Peyer's patch (tissue), 4 donors: ENCODE results near the gene CDON. TPM values are rescaled to one million over a fixed set of nuclear protein-coding genes. Genes with fewer than 3 reads are reported as not detected.
A peak's percentile ranks its signal among the peaks of the same experiment; 100 is the strongest.
"Not testable (repeated sequence)": the region's sequence is repeated elsewhere in the genome, so short reads cannot be mapped to it uniquely, and the experiment has no call there.

Experiments used
- DNase-seq, 3 donors: peaks; one replicate each; pipeline ENCODE4 v3.0.0-alpha.2; 2017 to 2019
- H3K27ac ChIP-seq, 4 donors: fragments of 200-600 bp; sonication (generic); one replicate each; pipeline ENCODE4 v1.5.1; 2016 to 2019
- H3K27me3 ChIP-seq, 2 donors: fragments of 200-600 bp; sonication (generic); one replicate each; pipeline ENCODE4 v1.5.1; 2019
- H3K36me3 ChIP-seq, 3 donors: fragments of 200-600 bp; sonication (generic); one replicate each; pipeline ENCODE4 v1.5.1; 2016 to 2019
- H3K4me1 ChIP-seq, 4 donors: fragments of 200-600 bp; sonication (generic); one replicate each; pipeline ENCODE4 v1.5.1; 2016 to 2019
- H3K4me3 ChIP-seq, 4 donors: fragments of 200-600 bp; sonication (generic); 1 replicate in 3 of 4; 2 replicates in 1 of 4; pipeline ENCODE4 v1.5.1; 2016 to 2019; ENCODE audit warnings: mild to moderate bottlenecking in 1 of 4
- H3K9me3 ChIP-seq, 4 donors: fragments of 200-600 bp; sonication (generic); one replicate each; pipeline ENCODE4 v1.5.1; 2016 to 2019; ENCODE audit warnings: mild to moderate bottlenecking in 1 of 4
- CTCF ChIP-seq, 6 experiments: fragments of 450-650 bp in 4 of 6; fragments of 200-600 bp in 2 of 6; sonication (generic) in 1 of 6; IDR thresholded peaks; one replicate each; pipeline ENCODE4 v1.5.1; 2017 to 2019; ENCODE audit warnings: antibody characterized with exemption in 6 of 6, mild to moderate bottlenecking in 3 of 6, moderate library complexity in 1 of 6
- POLR2A ChIP-seq, 2 donors: fragments of 450-650 bp; IDR thresholded peaks; one replicate each; pipeline ENCODE4 v1.5.1; 2017; ENCODE audit warnings: antibody characterized with exemption in 2 of 2, mild to moderate bottlenecking in 2 of 2, moderate library complexity in 2 of 2
- total RNA-seq, 4 donors: library from RNA; depleted of rRNA; stranded (reverse); fragments of >200 nt; gene quantifications; one replicate each; pipeline ENCODE4 v1.1.0, GENCODE V29; 2016

The CDON gene
- total RNA-seq, 4 donors from 2014 or later, result 1.9 to 8.0 (median 3.8) TPM

DNA sequence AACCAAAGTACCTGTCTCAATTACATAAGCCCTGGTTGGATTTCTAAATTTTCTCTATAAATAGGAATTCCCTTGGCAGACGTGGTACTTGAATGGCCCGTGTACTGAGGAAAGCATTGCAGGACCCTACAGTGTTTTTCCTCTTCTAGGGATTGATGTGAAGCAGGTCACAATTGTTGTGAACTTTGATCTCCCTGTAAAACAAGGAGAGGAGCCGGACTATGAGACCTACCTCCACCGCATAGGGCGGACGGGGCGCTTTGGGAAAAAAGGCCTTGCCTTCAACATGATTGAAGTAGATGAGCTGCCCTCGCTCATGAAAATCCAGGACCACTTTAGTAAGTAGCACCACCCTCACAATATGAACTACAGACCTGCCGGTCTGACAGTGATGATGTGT lies 141.6 kb downstream of the CDON start:
- no peak for DNase-seq
- Histone ChIP-seq H3K4me1 (peaks cover 0 to 17% (median 0%) of the 10 kb centered on the region in 4 donors), H3K36me3 (no peaks in the 10 kb centered on the region), H3K4me3 (no peak overlapping the region), H3K27me3 (no peaks in the 10 kb centered on the region), H3K9me3 (no peaks in the 10 kb centered on the region), H3K27ac (no peak overlapping the region)
- TF ChIP-seq CTCF (IDR thresholded peaks at IDR 0.05) (no peak), POLR2A (IDR thresholded peaks at IDR 0.05) (no peak)

DNA sequence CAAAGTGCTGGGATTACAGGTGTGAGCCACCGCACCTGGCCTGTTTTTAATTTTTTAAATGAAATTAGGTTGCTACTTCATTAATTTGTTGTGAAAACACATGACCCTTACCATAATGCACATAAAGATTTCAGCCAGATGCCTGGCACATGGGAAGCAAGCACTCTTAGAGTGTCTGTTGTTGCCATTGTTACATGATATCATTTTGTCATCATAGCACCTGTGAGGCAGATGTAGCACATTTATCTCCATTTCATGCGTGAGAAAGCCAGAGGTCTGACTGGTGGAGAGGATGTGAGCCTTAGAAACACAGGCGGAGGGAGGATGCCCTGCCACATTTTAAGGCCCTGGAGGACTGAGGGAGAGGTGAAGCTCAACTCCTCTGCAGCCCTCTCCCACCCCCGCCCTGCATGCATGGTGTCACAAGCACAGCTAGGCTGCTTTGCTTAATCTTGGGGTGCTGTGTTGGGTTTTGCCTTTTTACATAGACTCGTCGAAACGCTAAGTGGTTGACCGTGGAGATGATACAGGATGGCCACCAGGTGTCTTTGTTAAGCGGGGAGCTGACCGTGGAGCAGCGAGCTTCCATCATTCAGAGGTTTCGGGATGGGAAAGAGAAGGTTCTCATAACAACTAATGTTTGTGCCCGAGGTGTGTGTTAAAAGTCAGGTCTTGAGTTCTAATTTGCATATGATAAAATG lies 144.4 kb downstream of the CDON start:
- H3K36me3 ChIP-seq, result no peaks in the 10 kb centered on the region
- H3K27ac ChIP-seq, result no peak overlapping the region
- H3K9me3 ChIP-seq, result no peaks in the 10 kb centered on the region
- no peak for DNase-seq
- TF ChIP-seq POLR2A (IDR thresholded peaks at IDR 0.05) (no peak), CTCF (IDR thresholded peaks at IDR 0.05) (no peak)
- no peaks in the 10 kb centered on the region for H3K4me1 ChIP-seq
- H3K4me3 ChIP-seq, result no peak overlapping the region
- H3K27me3 ChIP-seq, result no peaks in the 10 kb centered on the region

DNA sequence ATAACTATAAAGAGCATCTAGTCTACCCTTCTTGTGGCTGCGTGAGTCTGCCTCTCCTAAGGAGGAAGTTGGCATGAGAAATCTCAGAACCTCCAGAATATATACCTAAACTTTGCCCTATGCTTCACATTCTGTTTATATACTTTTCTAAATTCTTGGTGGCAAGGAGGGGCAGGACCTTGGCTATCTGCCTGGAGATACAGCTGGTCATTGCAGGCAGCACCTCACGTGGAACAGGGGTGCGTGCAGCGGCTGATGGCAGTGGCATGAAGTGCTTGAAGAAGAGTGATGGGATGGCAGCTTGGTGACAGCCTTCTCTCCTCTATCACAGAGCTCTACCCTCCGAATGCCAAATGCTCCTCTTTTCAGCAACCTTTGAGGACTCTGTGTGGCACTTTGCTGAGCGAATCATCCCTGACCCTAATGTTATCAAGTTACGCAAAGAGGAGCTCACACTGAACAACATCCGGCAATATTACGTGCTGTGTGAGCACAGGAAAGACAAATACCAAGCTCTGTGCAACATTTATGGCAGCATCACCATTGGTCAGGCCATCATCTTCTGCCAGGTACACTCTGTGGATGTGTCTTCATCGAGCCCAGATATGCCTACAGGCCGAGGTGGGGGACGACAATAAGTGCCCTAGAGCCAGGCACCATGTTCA lies 145.9 kb downstream of the CDON start:
- Histone ChIP-seq H3K4me3 (no peak overlapping the region), H3K9me3 (no peaks in the 10 kb centered on the region), H3K36me3 (no peaks in the 10 kb centered on the region), H3K4me1 (no peaks in the 10 kb centered on the region), H3K27me3 (no peaks in the 10 kb centered on the region), H3K27ac (no peak overlapping the region)
- DNase-seq, result peak in 2 of 3 donors; percentile 70 to 75
- no peak for TF ChIP-seq CTCF (IDR thresholded peaks at IDR 0.05)
- TF ChIP-seq POLR2A (IDR thresholded peaks at IDR 0.05), result no peak

GRCh38 chr11:125914601-125915000 lies 148.1 kb downstream of the CDON start:
- H3K27ac ChIP-seq, H3K4me3 ChIP-seq, DNase-seq, H3K4me1 ChIP-seq, H3K9me3 ChIP-seq, H3K36me3 ChIP-seq, H3K27me3 ChIP-seq: not testable (repeated sequence)

DNA sequence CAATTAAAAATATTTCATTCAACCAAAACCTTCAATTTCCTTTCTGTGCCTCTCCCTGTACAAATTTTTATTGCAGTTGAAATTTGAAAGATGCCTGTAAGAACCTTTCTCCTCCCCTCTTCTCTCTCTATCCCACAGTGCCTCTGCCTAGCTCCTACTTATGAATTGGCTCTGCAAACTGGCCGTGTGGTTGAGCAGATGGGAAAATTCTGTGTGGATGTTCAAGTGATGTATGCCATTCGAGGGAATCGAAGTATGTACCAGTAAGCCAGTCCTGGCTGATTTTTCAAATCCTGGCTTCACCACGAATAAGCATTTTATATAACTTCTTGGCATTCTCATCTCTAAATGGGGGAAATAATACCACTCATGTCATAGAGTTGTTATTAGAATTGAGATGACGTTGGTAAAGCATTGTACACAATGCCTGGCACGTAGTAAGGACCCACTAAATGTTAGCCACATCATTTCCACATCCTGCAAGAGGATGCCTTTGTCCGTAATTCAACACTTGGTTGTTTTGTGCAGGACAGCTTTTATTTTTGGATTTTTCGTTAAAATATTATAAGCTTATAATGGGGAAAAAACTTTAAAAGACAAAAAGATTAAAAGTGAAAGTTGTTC lies 152.3 kb downstream of the CDON start:
- DNase-seq, result no peak
- TF ChIP-seq POLR2A (IDR thresholded peaks at IDR 0.05) (no peak), CTCF (IDR thresholded peaks at IDR 0.05) (no peak)
- no peaks in the 10 kb centered on the region for H3K9me3 ChIP-seq
- H3K36me3 ChIP-seq, result no peaks in the 10 kb centered on the region
- H3K27me3 ChIP-seq, result no peaks in the 10 kb centered on the region
- no peak overlapping the region for H3K4me3 ChIP-seq
- H3K4me1 ChIP-seq, result no peaks in the 10 kb centered on the region
- no peak overlapping the region for H3K27ac ChIP-seq

Other genes starting within 250 kb of the CDON start
- gene PATE4, start 229.6 kb downstream of the CDON start, total RNA-seq, result not detected
- gene HYLS1, start 175.2 kb downstream of the CDON start, total RNA-seq, result 1 to 10 TPM in 3 of 4 donors, not detected in 1; 2.7 to 3.3 (median 2.8) TPM
- 1 to 10 TPM; 2.5 to 7.9 (median 5.8) TPM for gene PUS3, start 159.7 kb downstream of the CDON start, total RNA-seq
- under 1 TPM in 1 of 4 donors, not detected in 3; 0.40 TPM for gene DDX25, start 158.4 kb downstream of the CDON start, total RNA-seq
- gene VSIG10L2, start 116.8 kb downstream of the CDON start, total RNA-seq, result not detected
- gene RPUSD4, start 148.8 kb upstream of the CDON start, total RNA-seq, result 10 to 100 TPM; 11.7 to 35.3 (median 23.6) TPM
- 10 to 100 TPM; 22.9 to 36.9 (median 29.5) TPM for gene FAM118B, start 148.9 kb upstream of the CDON start, total RNA-seq
- 100 to 1,000 TPM in 2 of 4 donors, 10 to 100 TPM in 2; 82.9 to 109 (median 97.9) TPM for gene SRPRA, start 206.0 kb upstream of the CDON start, total RNA-seq
- 10 to 100 TPM; 15.9 to 47.9 (median 22.9) TPM for gene FOXRED1, start 206.3 kb upstream of the CDON start, total RNA-seq
- 10 to 100 TPM; 14.9 to 35.8 (median 31.8) TPM for gene TIRAP, start 220.2 kb upstream of the CDON start, total RNA-seq
- gene DCPS, start 241.2 kb upstream of the CDON start, total RNA-seq, result 10 to 100 TPM in 1 of 4 donors, 1 to 10 TPM in 3; 6.7 to 23.9 (median 7.9) TPM